ENCODE data around the gene FLG2. TPM values are rescaled to one million over a fixed set of nuclear protein-coding genes. Genes with fewer than 3 reads are reported as not detected.

FLG2 gene
- polyA plus RNA-seq, 1 of the 3 experiments (the other 2 are of a cell fraction) = not detected

DNA sequence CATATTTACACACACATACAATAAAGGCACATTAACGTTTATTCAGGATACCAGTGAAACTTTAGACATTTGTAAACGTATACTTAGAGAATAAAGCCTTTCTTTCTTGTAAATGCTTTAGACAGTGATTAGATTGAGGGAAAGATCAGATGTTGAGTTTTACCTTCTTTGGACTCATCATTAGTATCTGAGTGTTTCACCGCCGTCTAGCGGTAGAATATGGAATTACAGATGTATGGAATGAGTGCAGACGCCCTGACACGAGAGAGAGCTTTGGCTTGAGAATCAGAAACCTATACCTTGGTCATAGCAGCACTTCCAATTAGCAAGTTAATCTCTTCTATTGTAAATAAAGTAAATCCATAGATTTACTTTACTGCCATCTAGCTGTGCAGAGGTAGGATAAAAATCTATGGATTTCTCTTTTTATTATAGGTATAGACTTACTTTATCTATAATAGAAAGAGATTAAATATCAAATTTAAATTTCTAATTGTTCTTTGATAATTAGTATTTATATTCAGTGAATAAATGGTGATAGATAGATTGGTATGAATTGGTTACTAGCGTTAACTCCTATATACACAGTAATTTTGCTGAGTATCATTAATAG is 12.6 kb downstream of the FLG2 start:
- TF ChIP-seq FOSL2 (IDR thresholded peaks at IDR 0.05; ENCODE audit: borderline replicate concordance, low read depth) = no peak
- no peak for TF ChIP-seq POLR2AphosphoS5 (IDR thresholded peaks at IDR 0.05; ENCODE audit: low read depth, low read length)
- TF ChIP-seq ELF1 (IDR thresholded peaks at IDR 0.05) = no peak
- TF ChIP-seq TCF12 (IDR thresholded peaks at IDR 0.05) = no peak
- TF ChIP-seq, protein P1, sequence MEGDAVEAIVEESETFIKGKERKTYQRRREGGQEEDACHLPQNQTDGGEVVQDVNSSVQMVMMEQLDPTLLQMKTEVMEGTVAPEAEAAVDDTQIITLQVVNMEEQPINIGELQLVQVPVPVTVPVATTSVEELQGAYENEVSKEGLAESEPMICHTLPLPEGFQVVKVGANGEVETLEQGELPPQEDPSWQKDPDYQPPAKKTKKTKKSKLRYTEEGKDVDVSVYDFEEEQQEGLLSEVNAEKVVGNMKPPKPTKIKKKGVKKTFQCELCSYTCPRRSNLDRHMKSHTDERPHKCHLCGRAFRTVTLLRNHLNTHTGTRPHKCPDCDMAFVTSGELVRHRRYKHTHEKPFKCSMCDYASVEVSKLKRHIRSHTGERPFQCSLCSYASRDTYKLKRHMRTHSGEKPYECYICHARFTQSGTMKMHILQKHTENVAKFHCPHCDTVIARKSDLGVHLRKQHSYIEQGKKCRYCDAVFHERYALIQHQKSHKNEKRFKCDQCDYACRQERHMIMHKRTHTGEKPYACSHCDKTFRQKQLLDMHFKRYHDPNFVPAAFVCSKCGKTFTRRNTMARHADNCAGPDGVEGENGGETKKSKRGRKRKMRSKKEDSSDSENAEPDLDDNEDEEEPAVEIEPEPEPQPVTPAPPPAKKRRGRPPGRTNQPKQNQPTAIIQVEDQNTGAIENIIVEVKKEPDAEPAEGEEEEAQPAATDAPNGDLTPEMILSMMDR (IDR thresholded peaks at IDR 0.05) = peak; percentile 82
- peak; percentile 52 for TF ChIP-seq RAD21 (IDR thresholded peaks at IDR 0.05; ENCODE audit: low read length)
- TF ChIP-seq SMC3 (IDR thresholded peaks at IDR 0.05; ENCODE audit: low read depth, low read length) = peak; percentile 56
- no peak for TF ChIP-seq TAF1 (IDR thresholded peaks at IDR 0.05; ENCODE audit: borderline replicate concordance, low read depth, low read length)
- no peak for TF ChIP-seq YY1 (IDR thresholded peaks at IDR 0.05; ENCODE audit: low read depth)
- TF ChIP-seq CHD2 (IDR thresholded peaks at IDR 0.05; ENCODE audit: low read length, partially characterized antibody) = no peak
- no peak for TF ChIP-seq RCOR1 (IDR thresholded peaks at IDR 0.05; ENCODE audit: low read length)
- ChIA-PET CTCF (interaction anchor here (0.6 to 2.0 kb wide), 23 partner anchors 10 to 427 kb away, joined by 3 to 11 read pairs (median 4); partner anchors contain the start of gene FLG2), POLR2A (no interaction called here)
- H4K20me1 ChIP-seq (ENCODE audit: insufficient read depth) = no peaks in the 10 kb centered on the region
- H3K27me3 ChIP-seq (ENCODE audit: insufficient read depth) = no peaks in the 10 kb centered on the region
- H3K4me2 ChIP-seq = no peak overlapping the region
- peak; percentile 10 for DNase-seq
- no peaks in the 10 kb centered on the region for H3F3A ChIP-seq (replicated peaks; ENCODE audit: insufficient read depth)
- WGBS (ENCODE audit: low lambda C conversion rate) = under 1% methylated on average over 8 of the region's 8 CpGs
- no peak overlapping the region for H3K9ac ChIP-seq
- H3K4me3 ChIP-seq (ENCODE audit: low read depth in 2 of 2, low read length in 1 of 2) = no peak overlapping the region; a peak in 1 of 4 replicates
- H2AFZ ChIP-seq (ENCODE audit: low read depth) = no peak overlapping the region
- no peak overlapping the region for H3K27ac ChIP-seq (ENCODE audit: low read depth in 2 of 2, low read length in 1 of 2)
- H3K9me3 ChIP-seq = no peaks in the 10 kb centered on the region
- H3K4me1 ChIP-seq (ENCODE audit: control insufficient read depth in 1 of 2, insufficient read depth in 2 of 2, low read depth in 1 of 2, low read length in 1 of 2) = no peaks in the 10 kb centered on the region
- H3K36me3 ChIP-seq (replicated peaks in 1 of 2; ENCODE audit: control insufficient read depth in 1 of 2, insufficient read depth in 2 of 2, low read length in 1 of 2) = no peaks in the 10 kb centered on the region
- no peaks in the 10 kb centered on the region for H3K9me2 ChIP-seq
- H3K79me2 ChIP-seq (ENCODE audit: insufficient read depth) = no peaks in the 10 kb centered on the region

DNA sequence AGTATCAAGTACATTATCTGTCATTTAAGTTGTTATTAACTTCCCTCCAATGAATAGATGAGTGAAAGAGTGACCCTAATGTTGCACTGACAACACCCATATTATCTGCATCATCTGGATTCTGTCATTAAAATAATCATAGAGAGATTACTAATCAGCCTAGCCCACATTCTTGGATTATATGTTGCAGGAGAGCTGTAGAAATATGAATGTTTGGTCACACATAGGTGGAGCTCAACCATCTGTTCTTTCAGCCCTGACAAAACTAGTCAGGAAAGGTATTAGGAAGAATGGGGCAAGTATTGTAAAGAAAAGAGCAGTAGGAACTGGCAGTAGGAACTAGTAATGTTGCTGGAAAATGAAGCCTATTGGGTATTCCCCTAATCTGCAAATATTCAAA is 15.4 kb downstream of the FLG2 start:
- H3K9me3 ChIP-seq = no peaks in the 10 kb centered on the region
- no peaks in the 10 kb centered on the region for H3K27me3 ChIP-seq (ENCODE audit: insufficient read depth)
- H3K4me2 ChIP-seq = no peak overlapping the region
- no peak overlapping the region for H2AFZ ChIP-seq (ENCODE audit: low read depth)
- H3K36me3 ChIP-seq (replicated peaks in 1 of 2; ENCODE audit: control insufficient read depth in 1 of 2, insufficient read depth in 2 of 2, low read length in 1 of 2) = no peaks in the 10 kb centered on the region
- H3K9me2 ChIP-seq = no peaks in the 10 kb centered on the region
- TF ChIP-seq, protein P2, sequence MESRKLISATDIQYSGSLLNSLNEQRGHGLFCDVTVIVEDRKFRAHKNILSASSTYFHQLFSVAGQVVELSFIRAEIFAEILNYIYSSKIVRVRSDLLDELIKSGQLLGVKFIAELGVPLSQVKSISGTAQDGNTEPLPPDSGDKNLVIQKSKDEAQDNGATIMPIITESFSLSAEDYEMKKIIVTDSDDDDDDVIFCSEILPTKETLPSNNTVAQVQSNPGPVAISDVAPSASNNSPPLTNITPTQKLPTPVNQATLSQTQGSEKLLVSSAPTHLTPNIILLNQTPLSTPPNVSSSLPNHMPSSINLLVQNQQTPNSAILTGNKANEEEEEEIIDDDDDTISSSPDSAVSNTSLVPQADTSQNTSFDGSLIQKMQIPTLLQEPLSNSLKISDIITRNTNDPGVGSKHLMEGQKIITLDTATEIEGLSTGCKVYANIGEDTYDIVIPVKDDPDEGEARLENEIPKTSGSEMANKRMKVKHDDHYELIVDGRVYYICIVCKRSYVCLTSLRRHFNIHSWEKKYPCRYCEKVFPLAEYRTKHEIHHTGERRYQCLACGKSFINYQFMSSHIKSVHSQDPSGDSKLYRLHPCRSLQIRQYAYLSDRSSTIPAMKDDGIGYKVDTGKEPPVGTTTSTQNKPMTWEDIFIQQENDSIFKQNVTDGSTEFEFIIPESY (IDR thresholded peaks at IDR 0.05; ENCODE audit: borderline replicate concordance, low read depth) = no peak
- TF ChIP-seq USF2 (IDR thresholded peaks at IDR 0.05; ENCODE audit: borderline replicate concordance, low read depth, low read length) (no peak), RCOR1 (IDR thresholded peaks at IDR 0.05; ENCODE audit: low read length) (no peak), CHD2 (IDR thresholded peaks at IDR 0.05; ENCODE audit: low read length, partially characterized antibody) (no peak), SMC3 (IDR thresholded peaks at IDR 0.05; ENCODE audit: low read depth, low read length) (no peak), MXI1 (IDR thresholded peaks at IDR 0.05; ENCODE audit: low read depth, low read length) (no peak), SIN3A (IDR thresholded peaks at IDR 0.05; ENCODE audit: borderline replicate concordance, low read depth, low read length) (no peak), MEF2A (IDR thresholded peaks at IDR 0.05; ENCODE audit: borderline replicate concordance, low read depth) (no peak), GABPA (IDR thresholded peaks at IDR 0.05; ENCODE audit: low read depth) (no peak), FOXJ3 (CRISPR knock-in tag; IDR thresholded peaks at IDR 0.05) (no peak), RXRA (IDR thresholded peaks at IDR 0.05; ENCODE audit: borderline replicate concordance, low read depth) (no peak), FOXM1 (IDR thresholded peaks at IDR 0.05; ENCODE audit: low read depth) (no peak), YY1 (IDR thresholded peaks at IDR 0.05; ENCODE audit: low read depth) (no peak), ELF1 (IDR thresholded peaks at IDR 0.05) (no peak), USF1 (IDR thresholded peaks at IDR 0.05; ENCODE audit: borderline replicate concordance, low read depth) (no peak), FOSL2 (IDR thresholded peaks at IDR 0.05; ENCODE audit: borderline replicate concordance, low read depth) (no peak), TCF12 (IDR thresholded peaks at IDR 0.05) (no peak), TEAD4 (IDR thresholded peaks at IDR 0.05; ENCODE audit: borderline replicate concordance, insufficient read depth) (no peak)
- no peak for DNase-seq
- H3F3A ChIP-seq (replicated peaks; ENCODE audit: insufficient read depth) = no peaks in the 10 kb centered on the region
- H3K4me3 ChIP-seq (ENCODE audit: low read depth in 2 of 2, low read length in 1 of 2) = no peak overlapping the region
- no peaks in the 10 kb centered on the region for H3K4me1 ChIP-seq (ENCODE audit: control insufficient read depth in 1 of 2, insufficient read depth in 2 of 2, low read depth in 1 of 2, low read length in 1 of 2)
- POLR2A ChIA-PET = no interaction called here
- no peak overlapping the region for H3K27ac ChIP-seq (ENCODE audit: low read depth in 2 of 2, low read length in 1 of 2)
- no peak overlapping the region for H3K9ac ChIP-seq
- H4K20me1 ChIP-seq (ENCODE audit: insufficient read depth) = no peaks in the 10 kb centered on the region
- H3K79me2 ChIP-seq (ENCODE audit: insufficient read depth) = no peaks in the 10 kb centered on the region
- CTCF ChIA-PET = no interaction called here

All from SK-N-SH (cell line).